GM21447 (cell line): ENCODE data around the gene SANBR.
"Not testable (repeated sequence)": the region's sequence is repeated elsewhere in the genome, so short reads cannot be mapped to it uniquely, and the experiment has no call there.

Source experiments
- ATAC-seq: cut with Tn5 transposase; IDR thresholded peaks from one replicate; pipeline ENCODE4 v1.9.1; 2021; ENCODE audit not compliant: unreplicated experiment

SANBR gene

DNA sequence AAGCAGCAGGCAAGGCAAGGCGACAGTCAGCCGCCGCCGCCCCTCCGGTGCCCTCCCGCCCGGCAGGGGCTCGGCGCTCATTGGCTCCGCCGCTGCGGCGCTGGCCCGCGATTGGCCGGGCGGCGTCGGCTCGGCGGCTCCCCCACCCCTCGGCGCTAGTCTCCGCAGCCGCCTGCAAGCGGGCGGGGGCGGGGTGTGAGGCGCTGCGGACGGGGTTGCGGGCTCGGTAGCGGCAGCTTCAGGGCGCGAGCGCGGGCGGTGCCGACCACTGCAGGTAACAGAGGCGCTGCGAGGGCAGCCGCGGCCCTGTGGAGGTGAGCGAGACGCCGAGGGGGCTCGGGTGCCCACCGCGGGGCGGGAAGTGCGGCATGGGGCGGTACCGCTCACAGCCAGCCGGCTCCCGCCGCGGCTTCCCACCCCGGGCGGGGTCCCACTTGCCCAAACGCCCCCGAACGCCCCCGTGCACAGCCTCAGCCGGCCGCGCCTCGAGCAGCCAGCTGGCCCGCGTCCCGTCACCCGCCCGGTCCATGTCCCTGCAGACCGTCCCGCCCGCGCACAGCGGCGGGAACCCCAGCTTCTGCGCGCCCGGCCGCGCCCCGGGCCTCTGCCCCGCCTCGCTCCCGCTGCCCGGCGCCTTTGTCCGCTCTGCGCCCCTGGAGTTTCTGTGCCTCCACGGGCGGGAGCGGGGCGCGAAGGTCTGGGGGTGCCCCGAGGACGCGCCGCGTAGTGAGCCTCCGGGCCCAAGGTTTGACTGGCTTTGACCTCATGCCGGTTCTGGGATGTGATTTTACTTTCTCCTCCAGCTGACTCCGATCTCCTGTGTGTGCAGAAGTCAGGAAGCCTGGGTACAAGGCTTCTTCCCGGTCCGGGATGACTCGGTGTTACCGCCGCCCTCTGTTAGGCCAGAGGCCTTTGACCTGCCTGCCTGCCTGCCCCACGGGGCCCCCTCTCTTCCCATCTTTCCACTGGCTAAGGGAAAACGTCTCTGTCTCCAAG, at the start of gene SANBR:
Gene SANBR, plus strand, starts transcription at position 158 of the 996 bp plus-strand sequence. CDS start 4,480 bp downstream, outside the sequence.
- peak; percentile 90 for ATAC-seq

- ATAC-seq: no peak
These were observed 49.7 kb upstream of the SANBR start for GRCh38 chr2:61015976-61016375.

GRCh38 chr2:61016392-61017002, 49.2 kb upstream of the SANBR start:
- peak; percentile 17 for ATAC-seq

DNA sequence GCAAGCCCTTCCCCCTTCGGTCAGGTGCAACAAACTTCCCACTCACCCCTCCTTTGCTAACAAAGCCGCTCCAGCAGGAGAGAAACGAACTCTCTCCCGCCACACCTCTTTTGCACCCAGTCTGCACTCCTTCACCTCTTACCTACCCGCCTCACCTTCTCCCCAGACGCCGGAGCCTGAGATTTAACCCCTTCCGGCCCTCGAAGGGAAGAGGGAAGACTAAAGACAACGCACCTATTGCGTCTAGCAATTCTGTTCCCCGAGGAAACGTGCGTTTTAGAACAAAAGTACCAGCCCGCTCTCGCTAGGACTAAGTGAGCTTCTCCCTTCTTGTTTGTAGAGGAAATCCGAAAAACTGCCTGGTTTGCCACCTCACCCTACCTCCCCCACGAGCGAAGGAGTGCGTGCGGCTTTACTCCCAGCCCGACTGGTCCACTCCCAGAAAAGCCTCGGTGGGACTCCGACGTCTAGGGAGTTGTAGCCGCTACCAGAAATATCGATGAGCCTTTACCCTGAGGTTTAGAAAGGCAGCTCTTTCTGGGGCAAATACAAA, 48.6 kb upstream of the SANBR start:
- ATAC-seq: peak; percentile 54

DNA sequence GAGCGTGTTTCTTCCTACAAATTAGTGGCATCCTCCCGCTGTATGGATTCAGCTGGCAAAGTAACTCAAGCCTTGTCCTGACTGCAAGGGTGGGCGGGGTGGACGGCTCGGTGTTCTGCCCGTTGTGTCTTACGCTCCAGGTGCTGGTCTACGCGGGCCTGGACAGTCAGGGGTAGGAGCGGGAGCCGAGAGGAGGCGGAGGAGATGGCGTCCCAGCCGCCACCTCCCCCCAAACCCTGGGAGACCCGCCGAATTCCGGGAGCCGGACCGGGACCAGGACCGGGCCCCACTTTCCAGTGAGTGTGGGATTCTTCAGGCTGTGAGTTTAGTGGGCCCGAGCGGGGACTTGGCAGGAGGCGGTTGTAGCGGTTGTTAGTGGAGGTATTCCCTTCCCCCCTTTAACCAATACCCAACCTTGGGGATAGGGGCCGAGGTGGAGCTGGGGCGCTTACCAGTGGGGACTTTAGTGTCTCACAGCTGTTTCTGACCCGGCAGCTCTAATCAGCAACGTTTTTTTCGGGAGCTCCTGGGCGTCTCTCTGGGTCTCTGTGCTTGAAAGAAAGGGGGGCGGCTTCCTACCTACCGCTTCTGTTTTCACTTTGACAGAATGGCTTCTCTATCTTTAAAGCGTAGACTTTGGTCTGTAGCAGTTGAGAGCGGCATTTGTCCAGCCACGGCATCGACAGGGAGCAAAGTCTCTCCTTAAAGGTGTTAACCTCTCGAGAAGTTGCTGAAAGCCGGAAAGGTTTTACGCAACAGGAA, 47.9 kb upstream of the SANBR start, which contains the start of the genes PEX13 and PUS10:
Gene PEX13, plus strand, starts transcription at position 165 of the 762 bp plus-strand sequence. Its CDS starts 40 bp downstream, at position 205.
Gene PUS10, minus strand, starts transcription at position 700 of the 762 bp plus-strand sequence. CDS start 6,365 bp downstream, outside the sequence.
- ATAC-seq: peak; percentile 78

- no peak for ATAC-seq
These were observed 47.3 kb upstream of the SANBR start for GRCh38 chr2:61018318-61018755.

- no peak for ATAC-seq
These were observed 46.9 kb upstream of the SANBR start for GRCh38 chr2:61018798-61019197.

GRCh38 chr2:61021228-61021660, 44.4 kb upstream of the SANBR start:
- no peak for ATAC-seq

DNA sequence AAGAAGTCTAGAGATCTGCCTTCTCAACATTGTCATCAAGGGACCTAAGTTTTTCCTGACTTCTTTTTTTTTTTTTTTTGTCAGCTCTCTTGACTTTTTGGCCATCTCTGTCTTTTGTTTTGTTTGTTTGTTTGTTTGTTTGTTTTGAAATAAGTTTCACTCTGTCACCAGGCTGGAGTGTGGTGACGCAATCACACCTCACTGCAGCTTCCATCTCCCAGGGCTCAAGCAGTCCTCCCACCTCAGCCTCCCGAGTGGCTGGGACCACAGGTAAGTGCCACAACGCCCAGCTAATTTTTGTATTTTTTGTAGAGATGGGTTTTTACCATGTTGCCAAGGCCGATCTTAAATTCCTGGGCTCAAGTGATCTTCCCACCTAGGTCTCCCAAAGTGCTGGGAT, 42.0 kb upstream of the SANBR start:
- ATAC-seq: no peak

DNA sequence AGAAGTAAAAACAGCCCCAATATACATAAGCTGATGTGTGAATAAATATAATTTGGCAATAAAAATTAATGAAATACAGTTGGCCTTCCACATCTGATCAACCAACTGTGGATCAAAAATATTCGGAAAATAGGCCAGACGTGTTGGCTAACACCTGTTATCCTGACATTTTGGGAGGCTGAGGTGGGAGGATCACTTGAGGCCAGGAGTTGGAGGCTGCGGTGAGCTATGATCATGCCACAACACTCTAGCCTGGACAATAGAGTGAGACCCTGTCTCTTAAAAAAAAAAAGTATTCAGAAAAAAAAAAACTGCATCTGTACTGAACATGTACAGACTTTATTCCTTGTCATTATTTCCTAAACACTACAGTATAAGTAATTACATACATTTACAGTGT, 36.1 kb upstream of the SANBR start:
- ATAC-seq: no peak

DNA sequence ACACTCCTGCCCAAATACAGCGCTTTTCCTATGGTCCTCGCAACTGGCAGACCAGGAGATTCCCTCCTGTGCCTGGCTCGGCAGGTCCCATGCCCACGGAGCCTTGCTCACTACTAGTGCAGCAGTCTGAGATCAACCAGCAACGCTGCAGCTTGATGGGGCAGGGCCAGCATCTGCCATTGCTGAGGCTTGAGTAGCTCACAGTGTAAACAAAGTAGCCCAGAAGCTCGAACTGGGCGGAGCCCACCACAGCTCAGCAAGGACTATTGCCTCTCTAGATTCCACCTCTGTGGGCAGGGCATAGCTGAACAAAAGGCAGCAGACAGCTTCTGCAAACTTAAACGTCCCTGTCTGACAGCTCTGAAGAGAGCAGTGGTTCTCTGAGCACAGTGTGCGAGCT, 31.1 kb upstream of the SANBR start:
- ATAC-seq: not testable (repeated sequence)

GRCh38 chr2:61036643-61037042, 29.0 kb upstream of the SANBR start:
- not testable (repeated sequence) for ATAC-seq

DNA sequence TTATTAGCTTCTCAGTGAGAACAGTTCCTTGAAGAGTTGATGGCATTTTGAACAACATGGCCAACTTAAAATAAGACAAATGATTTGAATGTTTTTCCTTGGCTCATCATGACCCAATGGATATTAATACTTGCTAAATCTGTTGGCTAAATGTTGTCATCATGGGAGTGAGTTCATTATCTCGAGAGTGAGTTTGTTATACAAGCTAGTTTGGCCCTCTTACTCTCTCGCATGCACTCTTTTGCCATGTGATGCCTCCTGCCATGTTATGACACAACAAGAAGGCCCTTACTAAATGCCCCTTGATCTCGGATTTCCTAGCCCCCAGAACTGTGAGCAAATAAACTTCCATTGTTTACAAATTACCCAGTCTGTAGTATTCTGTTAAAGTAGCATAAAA, 22.9 kb upstream of the SANBR start:
- ATAC-seq: no peak

DNA sequence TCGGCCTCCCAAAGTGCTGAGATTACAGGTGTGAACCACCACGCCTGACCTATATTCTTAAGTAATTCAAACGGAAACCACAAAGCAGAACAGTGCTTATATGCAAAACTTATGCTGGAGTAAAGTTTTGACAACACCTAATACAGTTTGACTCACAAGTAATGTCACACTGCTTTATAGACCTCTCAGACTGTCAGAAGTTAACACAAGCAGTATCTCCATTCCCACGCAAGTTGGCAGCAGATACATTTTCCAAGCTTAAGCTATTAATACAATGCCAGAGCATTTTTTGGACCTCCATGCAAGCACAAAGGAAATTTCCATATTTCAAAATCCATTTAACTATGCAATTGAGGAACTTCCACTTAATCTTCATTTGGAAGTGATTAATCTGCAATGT, 21.0 kb upstream of the SANBR start:
- ATAC-seq: no peak

DNA sequence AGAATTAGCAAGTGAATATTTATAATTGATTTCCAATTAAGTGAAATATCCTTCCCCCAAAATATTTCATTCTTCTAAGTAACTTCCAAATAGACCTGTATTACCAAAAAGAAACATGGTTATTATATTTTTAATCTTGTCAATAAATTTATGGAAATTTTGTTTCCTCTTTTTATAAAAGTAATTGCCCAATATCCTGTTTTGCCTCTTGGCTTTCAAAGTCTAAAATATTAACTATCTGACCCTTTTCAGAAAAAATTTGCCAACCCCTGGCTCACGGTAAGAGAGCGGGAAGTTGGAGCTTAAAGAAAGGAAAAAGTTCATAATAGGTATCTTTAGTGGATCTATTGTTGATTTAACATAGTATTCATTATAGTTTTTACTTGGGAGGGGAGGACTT, 20.4 kb upstream of the SANBR start:
- no peak for ATAC-seq

GRCh38 chr2:61045999-61046398, 19.7 kb upstream of the SANBR start:
- ATAC-seq: no peak

- ATAC-seq: no peak
These were observed 10.1 kb upstream of the SANBR start for GRCh38 chr2:61055557-61055956.

DNA sequence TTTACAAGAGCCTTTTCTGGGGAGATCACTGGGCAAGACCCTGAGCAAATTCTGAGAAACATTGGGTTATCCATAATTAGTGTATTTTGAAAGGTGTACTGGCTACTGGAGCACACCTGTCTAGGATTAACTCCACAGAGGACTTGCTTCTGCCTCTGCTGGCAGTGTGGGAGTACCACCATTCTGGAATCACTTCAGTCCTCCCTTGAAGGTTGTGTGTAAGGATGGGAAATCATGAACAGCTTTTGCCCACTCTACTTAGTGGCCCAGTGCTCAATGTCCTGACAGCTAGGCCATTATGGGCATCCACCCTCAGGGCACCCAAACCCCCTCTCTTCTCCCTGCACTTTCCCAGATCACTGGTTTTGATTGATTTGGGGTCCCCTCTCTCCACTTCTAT, 8.1 kb upstream of the SANBR start:
- no peak for ATAC-seq

GRCh38 chr2:61059382-61059781, 6.3 kb upstream of the SANBR start:
- no peak for ATAC-seq

DNA sequence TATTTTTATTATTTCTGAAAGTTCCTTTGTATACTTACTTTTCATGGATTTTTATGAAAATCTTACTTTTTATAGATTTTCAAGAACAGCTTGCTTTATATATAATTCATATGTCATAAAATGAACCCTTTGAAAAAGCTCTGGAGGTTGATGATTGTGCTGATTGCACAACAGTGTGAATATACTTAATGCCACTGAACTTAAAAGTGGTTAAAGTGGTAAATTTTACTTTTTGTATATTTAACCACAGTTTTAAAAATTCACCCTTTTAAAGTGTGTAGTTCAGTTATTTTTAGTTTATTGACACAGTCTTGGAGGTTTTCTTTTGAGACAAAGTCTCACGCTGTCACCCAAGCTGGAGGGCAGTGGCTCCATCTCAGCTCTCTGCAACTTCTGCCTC, 8.4 kb downstream of the SANBR start:
- ATAC-seq: no peak

DNA sequence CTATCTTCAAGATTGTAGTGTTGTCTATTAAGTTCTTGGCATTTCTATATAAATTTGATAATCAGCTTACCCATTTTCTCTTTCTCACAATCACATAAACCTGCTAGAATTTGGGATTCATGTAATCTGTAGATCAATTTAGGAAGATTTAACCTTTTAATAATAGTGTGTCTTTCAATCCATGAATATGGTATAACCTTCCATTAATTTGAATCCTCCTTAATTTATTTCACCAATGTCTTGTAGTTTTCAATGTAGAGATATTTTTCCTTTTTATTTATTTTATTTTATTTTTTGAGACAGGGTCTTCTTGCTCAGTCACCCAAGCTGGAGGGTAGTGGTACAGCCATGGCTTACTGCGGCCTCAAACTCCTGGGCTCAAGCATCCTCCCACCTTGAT, 20.2 kb downstream of the SANBR start:
- ATAC-seq: no peak
